GM20000 (cell line): ENCODE measurements around the gene KCNH8.

Source experiments
- DNase-seq: peaks from one replicate; pipeline ENCODE4 v3.0.0; 2012; ENCODE audit warnings: low spot score
- CTCF ChIP-seq: IDR thresholded peaks from 2 replicates; pipeline ENCODE4 v1.5.1; 2012; ENCODE audit warnings: mild to moderate bottlenecking, control low read depth; ENCODE audit errors: extremely low read depth, missing control alignments

The KCNH8 gene

DNA sequence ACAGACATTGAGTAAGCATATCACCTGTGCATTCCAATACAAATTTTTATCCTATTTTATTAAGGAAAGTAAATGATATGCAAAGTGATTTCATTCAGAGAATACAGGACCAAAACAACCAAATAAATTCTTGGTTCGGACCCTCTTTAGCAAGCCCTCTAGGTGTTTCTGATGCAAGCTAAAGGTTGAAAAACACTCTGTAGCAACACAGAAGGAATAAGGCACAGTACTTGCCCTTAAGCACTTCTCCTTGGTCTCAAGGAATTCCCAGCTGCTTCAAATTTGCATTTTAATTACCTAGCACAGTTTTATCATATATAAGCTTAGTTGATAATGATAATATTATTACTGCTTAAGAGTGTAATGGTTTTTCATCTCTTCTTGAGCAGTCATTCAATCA, 288.4 kb downstream of the KCNH8 start:
- no peak for DNase-seq

GRCh38 chr3:19439944-19440343, 291.6 kb downstream of the KCNH8 start:
- no peak for DNase-seq
- no peak for TF ChIP-seq CTCF

More for the DNA sequence above, 288.4 kb downstream of the KCNH8 start:
- TF ChIP-seq CTCF: no peak

GRCh38 chr3:19446138-19446537, 297.8 kb downstream of the KCNH8 start:
- DNase-seq: no peak

DNA sequence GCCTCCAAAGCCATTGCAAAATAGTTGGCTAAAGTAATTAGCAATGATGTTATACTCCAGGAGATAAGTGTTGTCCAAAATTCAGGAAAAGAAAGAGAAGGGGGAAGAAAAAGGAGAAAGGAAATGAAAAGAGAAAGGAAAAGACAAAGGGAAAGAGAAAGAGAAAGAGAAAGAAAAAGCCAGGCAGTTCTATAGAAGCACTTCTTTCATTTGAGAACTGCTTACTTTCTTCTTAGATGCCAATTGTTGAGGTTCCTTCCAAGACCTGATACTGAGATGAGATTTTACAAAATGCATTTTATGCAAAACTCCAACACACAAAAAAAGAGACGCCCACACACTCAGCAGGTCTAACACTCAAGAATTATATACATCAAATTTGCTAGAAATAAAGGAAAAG, 298.4 kb downstream of the KCNH8 start:
- TF ChIP-seq CTCF: no peak
- no peak for DNase-seq

More at GRCh38 chr3:19446138-19446537, 297.8 kb downstream of the KCNH8 start:
- no peak for TF ChIP-seq CTCF

DNA sequence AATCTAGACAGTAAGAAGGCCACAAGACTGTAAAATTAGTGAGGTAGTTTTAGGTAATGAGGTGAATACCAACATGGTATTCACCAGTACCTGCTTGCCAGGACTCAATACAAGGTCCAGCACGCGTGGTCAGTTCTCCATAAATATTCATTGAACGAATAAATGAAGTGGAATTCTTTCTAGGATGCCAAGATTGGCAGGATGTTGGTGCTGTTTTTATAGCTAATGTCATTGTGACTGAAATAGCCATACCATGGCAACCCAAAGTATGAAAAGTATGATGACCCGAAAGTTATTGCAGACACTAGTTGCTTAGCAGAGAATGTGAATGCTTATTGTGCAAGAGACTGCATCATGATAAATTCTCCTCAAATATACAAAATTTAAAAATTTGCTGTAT, 307.2 kb downstream of the KCNH8 start:
- no peak for DNase-seq
- no peak for TF ChIP-seq CTCF

- no peak for TF ChIP-seq CTCF
- DNase-seq: no peak
These were observed 308.4 kb downstream of the KCNH8 start for GRCh38 chr3:19456738-19457137.

GRCh38 chr3:19457449-19457848, 309.1 kb downstream of the KCNH8 start:
- DNase-seq: no peak
- no peak for TF ChIP-seq CTCF
